HK-2 (cell line): ENCODE data around the gene MAGI2.
A peak's percentile ranks its signal among the peaks of the same experiment; 100 is the strongest.

Source experiments
- DNase-seq: peaks from one replicate; pipeline ENCODE4 v3.0.0-alpha.2; 2018; ENCODE audit not compliant: unreplicated experiment

Gene MAGI2

DNA sequence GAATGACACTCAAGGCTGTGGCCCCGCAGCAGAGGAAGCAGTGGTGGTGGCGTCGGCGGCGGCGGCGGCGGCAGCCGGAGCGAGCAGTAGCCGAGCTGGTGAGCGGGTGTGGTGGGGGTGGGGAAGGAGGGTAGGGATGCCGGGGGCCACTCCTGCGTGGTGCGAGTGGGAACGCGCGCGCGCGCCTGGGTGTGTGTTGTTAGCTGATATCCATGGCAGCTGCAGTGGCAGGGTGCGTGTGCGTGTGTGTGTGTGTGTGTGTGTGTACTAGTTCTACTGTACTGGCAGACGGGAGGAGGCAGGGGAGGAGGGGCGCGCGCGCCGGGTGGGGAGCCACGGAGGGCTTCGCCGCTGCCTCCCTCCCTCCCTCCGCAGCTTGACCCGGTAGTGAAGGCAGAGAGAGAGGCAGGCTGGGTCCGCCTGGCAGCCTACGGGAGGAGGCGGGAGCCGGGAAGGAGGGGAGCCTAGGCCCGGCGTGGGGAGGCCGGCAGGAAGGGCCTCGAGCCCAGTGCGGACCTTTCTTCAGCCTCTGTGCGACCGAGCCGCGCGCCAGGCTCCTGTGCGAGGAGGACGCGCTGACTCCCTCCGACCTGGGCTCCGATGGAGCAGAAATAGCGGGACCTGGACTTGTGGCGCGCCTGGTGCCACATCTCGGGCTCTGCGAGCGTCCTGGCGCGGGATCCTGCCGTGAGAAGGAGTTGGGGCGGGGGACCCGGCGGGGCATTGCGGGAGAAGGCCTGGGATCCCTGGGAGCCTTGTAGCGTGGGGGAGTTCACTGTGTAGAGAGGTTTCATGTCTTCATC lies at the start of gene MAGI2:
Gene MAGI2 (minus strand): TSS at position 110 of the 803 bp plus-strand sequence. CDS start 347 bp downstream, outside the sequence.
- peak; percentile 79 for DNase-seq

DNA sequence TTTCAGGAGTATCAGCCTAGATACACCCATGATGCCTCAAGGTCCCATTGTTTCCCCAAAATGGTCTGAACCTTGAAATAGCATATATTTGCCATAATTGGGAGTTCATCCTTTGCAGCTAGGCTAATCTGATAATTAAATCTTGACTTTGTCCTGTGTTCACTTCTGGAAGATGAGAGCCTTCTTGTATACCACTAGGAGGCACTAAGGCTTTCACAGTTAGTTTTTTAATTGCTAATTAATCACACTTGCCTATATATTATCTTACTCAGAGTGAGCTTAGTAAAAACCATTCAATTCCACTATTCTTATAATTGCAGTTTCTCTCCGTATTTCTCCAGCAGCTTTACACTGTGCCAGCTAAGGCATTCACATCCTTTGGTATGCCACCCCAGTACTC lies 48.7 kb upstream of the MAGI2 start:
- no peak for DNase-seq

DNA sequence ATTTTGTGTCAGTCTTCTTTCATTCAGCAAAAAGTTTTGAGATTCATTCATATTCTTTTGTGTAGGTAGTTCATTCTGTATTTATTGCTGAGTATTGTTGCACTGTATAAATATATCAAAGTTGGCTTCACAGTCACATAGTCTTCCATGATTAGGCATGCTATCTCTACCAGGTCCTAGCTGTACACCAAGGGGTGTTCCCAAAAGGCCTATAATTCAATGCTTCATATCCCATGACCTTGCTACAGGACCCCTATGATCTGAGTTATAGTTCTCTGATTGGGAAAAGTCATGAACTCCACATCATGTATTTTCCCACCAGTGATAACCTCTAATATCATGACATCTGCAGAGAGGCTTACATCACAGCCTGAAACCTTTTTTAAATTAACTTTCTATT lies 47.3 kb upstream of the MAGI2 start:
- no peak for DNase-seq

DNA sequence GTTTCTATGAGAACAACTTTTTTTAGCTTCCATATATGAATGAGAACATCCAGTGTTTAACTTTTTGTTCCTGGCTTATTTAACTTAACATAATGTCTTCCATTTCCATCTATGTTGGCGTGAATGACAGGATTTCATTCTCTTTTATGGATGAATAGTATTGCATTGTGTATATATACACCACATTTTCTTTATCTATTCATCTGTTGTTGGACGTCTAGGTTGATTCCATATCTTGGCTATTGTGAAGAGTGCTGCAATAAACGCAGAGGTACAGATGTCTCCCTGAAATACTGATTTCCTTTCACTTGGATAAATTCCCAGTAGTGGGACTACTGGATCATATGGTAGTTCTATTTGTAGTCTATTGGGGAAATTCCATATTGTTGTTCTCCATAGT lies 44.3 kb upstream of the MAGI2 start:
- DNase-seq = no peak

DNA sequence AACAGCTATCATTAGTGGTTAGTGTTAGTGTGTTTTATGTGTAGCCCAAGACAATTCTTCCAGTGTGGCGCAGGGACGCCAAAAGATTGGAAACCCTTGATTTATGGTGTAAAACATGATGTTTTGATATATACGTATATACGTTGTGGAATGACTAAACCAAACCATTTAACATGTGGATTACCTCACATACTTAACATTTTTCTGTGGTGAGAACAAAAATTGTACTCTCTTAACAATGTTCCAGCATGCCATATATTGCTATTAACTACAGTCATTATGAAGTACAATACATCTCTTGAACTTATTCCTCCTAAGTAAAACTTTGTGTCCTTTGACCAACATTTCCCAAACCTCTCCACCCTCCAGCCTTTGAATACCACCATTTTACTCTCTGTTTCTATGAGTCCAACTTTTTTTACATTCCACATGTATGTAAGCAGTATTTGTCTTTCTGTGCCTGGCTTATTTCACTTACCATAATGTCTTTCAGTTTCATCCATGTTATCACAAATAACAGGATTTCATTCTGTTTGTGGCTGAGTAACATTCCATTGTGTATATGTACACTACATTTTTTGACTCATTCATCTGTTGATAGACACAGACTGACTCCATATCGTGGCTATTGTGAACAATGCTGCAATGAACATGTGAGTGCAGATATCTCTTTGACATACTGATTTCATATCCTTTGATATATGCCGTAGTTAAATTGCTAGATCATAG lies 42.2 kb upstream of the MAGI2 start:
- DNase-seq = peak; percentile 17

DNA sequence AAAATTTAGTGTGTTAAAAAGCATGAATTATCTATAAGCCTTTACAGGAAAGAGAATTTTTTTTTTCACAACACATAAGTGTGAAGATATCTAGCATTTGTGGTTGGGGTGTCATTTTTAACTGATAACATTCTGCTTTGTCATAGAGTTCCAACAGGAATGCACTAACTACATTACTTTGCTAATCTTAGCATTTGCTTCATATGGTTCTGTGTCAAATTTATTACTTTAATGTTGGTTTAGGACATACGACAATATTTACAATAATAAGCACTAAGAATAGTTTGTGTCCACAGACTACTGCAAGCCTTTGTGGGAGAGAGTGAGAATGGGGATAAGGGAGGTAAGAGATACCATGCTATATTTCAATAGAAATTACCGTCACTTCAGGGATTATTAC lies 40.6 kb upstream of the MAGI2 start:
- DNase-seq = no peak

DNA sequence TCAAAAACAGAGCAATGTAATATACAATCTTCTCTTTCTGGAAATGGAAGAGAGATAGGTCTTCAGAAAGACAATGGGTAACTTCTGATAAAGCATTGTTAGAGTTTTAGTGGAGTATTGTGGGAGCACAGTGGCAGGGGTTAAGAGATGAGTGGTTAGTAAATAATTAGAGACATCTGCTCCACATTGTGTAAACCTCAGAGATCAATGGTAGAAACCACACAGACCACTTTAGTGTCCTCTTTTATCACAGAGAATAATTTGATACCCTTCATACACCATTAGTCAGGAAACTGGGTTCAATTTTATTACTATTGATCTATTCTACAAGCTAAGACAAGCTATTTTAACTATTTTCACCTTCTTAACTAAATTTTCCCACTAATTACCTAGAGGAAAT lies 35.9 kb upstream of the MAGI2 start:
- DNase-seq = no peak

DNA sequence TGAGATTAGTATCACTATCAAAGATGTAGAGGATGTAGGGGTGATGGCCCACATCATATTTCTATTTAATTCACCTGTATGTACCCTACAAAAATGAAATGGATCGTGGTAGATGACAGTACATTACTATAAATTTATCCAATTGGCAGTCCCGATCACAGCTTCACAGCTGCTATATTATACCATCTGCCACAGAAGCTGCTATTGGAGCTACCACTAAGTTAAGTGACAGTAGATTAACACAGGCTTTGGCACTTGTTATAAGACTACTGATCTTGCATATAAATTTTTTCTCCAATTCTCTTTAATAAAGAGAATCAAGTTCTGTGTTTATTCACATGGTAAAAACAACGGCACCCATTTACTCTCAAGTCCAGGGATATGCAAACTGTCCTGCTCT lies 24.9 kb upstream of the MAGI2 start:
- DNase-seq = no peak

DNA sequence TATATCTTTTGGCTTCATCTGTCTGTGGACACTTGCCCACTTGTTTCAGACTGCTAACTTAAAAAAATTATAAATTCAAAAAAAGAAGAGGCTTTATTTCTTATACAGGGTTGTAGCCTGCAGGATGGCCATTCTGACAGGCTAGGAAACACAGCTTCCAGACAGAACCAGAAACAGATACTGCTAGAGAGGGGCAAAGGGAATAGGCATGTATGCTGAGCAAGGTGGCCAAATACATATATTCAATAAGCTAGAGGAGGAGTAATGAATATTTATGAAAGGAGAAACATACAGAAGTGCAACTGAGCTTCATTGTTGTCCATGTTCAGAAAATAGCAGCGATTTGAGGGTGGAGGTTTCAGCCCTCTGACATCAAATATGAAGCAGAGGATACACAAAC lies 22.0 kb upstream of the MAGI2 start:
- no peak for DNase-seq

DNA sequence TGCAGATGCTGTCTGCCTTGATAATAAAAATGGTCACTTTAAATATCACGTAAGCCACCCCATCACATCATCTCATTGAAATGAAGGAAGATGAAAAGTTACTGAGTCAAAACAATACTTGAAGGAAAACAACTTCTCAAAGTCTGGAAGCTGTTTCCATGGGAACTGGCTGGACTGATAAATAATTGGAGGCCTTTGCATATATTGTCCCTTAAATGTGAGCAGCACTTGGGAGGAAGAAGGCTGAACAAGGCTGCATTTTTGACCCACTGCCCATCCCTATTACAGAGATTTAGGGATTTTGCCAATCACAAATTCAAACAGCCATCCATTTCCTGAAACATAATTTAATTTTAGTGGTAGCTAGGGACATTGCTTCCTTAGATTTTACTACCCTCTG lies 18.2 kb upstream of the MAGI2 start:
- no peak for DNase-seq

DNA sequence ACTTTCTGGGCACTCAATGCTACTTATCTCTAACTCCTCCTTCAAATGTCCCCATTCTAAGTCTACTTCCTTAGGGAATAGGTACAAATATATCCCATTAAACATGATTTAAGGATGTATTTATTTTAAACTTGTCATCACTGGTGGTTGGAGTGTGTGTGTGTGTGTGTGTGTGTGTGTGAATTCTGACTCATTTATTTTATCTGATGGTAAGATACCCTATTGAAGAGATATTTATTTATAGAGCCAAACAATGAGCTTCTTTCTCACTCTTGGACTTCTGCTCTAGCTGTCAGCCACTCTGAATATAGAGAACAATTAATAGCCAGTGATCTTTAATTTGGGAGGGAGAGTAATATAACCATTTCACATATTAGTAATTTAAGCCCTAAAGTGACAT lies 17.8 kb upstream of the MAGI2 start:
- no peak for DNase-seq

DNA sequence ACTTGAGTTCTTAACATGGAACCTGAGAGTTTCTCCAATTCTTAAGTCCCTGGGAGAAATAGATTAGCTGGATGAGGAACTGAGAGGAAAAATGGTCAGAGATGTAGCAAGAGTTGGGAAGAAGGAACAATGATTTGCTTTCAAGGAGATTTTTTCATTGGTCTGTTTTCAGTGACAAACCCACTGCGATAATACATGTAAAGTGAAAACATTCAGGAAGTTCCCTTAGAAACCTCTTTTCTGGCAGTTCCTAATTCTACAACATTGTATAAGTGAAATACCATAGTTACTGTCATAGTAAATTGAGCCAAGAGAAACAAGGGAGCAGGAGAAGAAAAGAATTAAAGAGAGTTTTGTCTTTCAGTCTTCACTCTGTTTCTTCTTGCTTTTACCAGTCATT lies 12.1 kb upstream of the MAGI2 start:
- no peak for DNase-seq

DNA sequence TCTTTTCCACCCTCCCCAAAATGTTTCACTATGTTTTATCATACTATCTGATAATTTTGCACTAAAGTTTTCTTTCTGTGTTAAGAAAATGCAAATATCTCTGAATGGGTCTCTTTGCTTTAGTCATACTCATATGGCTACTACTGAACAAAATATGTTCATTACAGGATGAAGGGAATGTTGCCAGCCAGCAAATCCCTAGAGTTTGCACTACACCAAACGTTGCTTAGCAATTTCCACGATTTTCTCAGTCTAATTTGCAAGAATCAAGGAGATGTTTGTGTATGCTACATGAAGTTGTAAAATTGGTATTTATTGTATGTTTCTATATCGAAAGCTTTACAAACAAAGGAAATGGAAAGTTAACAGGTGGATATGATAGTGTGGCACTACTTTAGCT lies 10.6 kb upstream of the MAGI2 start:
- no peak for DNase-seq

DNA sequence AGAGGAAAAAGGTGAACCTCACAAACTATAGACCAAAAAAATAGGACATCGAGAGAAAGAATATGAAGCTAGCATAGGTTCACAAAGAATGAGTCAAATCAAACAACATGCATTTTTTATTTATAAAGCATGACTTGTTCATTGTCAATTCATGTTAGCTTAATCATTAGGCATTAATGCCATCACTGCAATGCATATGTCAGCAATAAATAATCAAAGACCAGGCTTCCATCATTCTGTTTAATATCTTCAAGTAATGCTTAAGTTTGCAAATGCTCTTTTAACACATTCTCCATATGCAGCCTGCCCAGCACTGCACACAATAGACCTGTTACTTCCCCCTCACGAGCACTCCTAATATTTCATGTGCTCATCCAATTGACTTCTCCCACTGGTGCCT lies 8.9 kb upstream of the MAGI2 start:
- no peak for DNase-seq

DNA sequence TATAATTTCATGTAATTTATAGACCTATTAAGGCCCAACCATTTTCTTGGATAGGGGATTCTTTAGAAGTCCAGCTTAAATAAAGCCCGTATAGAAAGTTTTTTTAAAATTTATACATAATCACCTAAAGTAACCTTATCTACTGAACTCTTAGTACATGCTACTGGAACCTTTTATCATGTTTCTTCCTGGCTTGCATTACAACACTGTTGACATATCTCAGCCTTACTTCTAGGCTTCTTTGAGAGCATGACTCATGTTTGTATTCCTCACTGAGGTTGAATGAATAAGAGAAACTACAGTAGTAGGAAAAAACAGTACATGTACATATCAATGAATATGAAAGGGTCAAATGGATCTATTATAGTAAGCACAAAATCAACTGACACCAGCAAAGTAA lies 8.2 kb upstream of the MAGI2 start:
- DNase-seq = no peak

DNA sequence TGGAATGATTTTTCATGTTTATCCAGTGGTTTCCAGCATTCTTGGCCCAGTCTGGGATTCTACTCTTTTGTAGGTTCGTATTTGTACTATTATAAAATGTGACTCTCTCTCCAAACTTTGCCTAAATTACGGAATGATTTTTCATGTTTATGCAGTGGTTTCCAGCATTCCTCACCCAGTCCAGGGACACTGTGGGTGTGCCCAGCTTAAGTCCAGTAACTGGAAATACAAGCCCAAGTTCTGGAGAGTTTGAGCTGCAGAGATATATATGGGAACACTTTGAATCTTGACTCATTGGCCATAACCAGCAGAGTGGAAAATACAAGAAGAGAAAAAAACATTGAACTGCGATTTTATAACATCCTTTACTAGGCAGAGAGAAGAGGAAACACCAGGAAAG lies 5.9 kb upstream of the MAGI2 start:
- DNase-seq = no peak

DNA sequence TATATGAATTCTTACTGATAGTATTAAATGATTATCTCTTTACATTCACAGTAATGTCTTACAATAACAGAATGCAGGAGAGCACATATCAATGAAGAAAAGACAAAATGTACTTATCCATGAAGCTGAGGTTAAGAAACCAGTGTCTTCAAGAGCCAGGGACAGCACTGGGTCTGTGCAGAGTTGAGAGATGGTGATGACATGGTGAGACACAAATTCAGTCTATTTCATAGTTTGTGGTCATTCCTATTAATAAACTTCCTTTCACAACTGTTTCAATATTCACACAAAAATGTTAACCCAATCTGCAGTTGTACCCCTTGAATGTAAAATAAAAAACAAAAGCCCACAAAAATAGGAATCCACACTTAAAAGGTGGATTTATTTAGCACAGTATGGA lies 5.3 kb upstream of the MAGI2 start:
- no peak for DNase-seq

DNA sequence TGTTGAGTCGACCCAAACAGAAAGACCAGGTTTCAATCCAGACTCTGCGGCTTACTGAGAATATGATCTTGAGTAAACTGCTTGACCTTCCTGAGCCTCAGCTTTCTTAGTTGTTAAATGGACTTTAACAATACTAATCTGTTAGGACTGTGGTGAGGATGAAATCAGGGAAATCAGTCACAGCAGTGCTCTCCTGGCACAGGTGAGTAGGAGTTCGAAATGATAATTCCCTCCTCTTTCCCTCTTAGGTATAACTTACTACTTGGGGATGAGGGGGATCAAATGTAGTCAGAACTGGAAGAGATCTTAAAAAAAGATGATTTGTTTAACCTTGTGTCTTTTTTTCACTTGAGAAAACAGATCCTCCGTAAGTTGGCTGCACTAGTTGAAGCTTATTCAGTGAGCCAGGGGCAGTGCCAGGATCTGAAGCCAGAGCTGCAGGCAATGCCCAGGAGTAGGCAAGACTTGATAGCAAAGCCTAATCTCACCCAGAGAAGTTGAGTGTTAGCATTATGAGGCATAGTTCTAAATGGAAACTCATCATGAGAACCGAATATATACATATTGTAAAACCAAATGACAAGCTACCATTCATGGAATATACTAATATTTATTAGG lies 1.8 kb upstream of the MAGI2 start:
- DNase-seq = no peak

DNA sequence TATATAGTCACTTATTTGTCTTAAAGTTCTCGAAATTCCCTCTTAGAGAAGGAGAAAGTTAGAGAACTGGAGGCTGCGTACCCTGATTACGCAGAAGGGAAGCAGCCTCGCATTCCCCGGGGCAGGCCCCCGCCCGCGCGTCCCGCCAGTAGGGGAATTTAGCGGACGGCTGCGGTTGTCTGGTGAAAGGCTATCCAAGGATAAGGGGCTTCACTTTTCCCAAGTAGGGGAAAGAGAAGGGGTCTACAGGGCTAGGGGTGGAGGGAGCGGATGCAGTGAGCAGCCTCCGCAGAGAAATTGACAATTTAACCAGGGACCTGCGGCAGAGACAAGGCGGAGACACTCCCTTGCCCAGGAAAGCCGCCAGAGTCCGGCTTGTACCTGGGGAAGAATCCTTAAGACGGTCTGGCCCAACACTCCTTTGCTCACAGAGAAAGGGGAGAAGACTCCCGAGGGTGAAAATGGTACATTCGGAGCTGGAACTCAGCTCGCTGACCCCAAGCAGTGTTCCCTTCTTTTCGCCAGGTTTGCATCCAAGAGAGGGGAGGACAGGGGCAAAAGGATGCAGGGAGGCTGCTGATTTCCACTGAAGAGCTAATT lies 994 bp upstream of the MAGI2 start:
- DNase-seq = peak; percentile 48

DNA sequence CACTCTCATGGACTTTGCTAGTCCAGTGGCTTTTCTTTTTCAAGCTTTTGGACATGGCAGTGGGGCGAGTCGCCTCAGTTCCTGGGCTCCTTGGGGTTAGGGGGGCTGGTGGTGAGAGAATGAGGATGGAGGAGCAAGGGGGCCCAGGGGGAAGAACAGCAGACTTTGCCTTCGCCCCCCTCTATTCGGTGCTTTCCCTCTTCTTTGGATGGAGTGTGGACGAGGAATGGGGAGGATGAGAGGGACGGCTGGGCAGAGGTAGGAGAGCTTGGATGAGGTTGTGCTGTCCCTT lies 255 bp downstream of the MAGI2 start:
- no peak for DNase-seq

DNA sequence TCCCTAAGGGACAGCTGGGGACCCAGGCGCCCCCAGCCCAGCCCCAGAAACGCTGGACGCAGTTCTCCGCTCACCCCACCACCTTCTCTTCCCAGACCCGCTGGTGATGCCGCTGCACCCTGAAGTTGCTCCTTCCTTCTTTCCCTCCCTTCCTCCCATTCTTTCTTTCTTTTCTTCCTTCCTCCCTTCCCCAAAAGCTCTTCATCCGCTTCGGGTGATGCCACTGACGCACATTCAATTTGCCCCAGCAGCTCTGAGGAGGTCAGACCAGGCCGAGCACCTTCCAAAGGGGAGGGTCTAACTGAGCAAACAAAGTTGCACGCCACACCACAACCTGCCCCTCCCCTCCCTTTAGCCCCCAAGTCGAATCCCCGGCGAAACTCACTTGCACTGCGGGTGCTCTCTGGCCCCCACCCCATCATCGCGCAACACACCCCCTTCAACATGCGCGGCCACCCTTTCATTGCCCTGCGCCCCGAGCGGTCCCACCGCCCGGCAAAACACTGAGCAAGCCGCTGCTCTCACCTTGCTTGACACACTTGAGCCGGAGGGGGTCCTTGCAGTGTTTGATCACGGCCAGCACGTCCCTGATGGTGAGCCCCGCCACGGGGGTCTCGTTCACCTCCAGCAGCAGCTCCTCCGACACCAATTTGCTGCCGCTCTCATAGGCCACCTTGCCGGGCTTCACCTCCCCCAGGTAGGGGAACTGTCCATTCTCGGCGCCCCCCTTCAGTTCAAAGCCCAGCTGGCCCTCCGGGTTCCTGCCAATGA lies 787 bp downstream of the MAGI2 start:
- DNase-seq = peak; percentile 45

DNA sequence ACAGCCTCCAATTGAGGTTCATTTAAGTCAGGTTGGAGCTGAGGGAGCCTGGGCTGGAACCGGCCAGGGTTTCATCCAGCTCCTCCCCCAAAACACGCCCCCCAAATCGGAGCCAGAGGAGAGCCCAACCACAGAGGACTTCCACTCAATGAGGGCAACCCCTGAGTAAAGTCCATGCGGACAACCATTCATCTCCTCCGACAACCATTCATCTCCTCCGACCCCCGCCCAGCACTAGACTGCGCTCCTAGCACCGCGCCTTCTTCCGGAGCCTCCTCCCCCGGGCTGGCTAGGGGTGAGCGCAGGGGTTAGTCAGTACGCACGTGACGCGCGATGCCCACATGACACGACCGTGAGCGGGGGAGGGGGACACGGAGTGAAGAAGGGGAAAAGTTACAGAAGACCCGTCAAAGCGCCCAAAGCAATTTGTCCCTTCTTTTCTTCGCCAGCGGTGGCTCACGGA lies 1.4 kb downstream of the MAGI2 start:
- peak; percentile 78 for DNase-seq
